Mesodermal cell (in vitro differentiated cells): Measurements from ENCODE around the gene PPP1R11.

Experiments used
- H3K27ac ChIP-seq: 2 replicates; pipeline ENCODE4 v1.7.0; 2013; ENCODE audit warnings: mild to moderate bottlenecking, low read depth, low read length, moderate library complexity; ENCODE audit not compliant: severe bottlenecking
- H3K36me3 ChIP-seq: 2 replicates; pipeline ENCODE4 v1.7.1; 2013; ENCODE audit warnings: mild to moderate bottlenecking, low read length, moderate library complexity; ENCODE audit not compliant: control insufficient read depth, insufficient read depth
- H3K4me1 ChIP-seq: one replicate; pipeline ENCODE4 v1.7.1; 2013; ENCODE audit warnings: mild to moderate bottlenecking, low read length; ENCODE audit not compliant: insufficient read depth, control insufficient read depth, poor library complexity, severe bottlenecking
- H3K4me3 ChIP-seq: 2 replicates; pipeline ENCODE4 v1.7.0; 2013; ENCODE audit warnings: low read length, control low read depth, mild to moderate bottlenecking; ENCODE audit not compliant: insufficient read depth, poor library complexity, severe bottlenecking; ENCODE audit errors: extremely low read depth
- H3K9me3 ChIP-seq: 2 replicates; pipeline ENCODE4 v1.7.1; 2013; ENCODE audit warnings: mild to moderate bottlenecking, low read length, moderate library complexity; ENCODE audit not compliant: control insufficient read depth
- WGBS, 2 experiments: methylation state at CpG; one replicate each; pipeline ENCODE4 v1.1.5; 2013; ENCODE audit warnings: missing lambda C conversion rate in 2 of 2; ENCODE audit not compliant: insufficient coverage in 2 of 2; 5-methylcytosine and 5-hydroxymethylcytosine counted together

PPP1R11 gene

DNA sequence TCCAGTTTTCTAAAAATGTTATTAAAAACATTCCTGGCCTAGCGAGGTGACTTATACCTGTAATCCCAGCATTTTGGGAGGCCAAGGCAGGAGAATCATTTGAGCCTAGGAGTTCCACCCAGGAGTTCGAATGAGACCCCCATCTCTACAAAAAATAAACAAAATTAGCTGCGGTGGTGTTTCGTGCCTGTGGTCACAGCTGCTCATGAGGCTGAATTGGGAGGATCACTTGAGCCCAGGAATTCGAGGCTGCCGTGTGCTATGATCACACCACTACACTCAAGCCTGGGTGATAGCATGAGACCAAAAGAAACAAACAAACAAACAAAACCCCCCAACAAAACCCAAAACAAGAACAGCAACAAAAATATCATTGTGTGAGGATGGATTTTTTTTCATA, 25.8 kb upstream of the PPP1R11 start:
- H3K36me3 ChIP-seq: no peaks in the 10 kb centered on the region
- H3K9me3 ChIP-seq: no peaks in the 10 kb centered on the region
- H3K4me1 ChIP-seq: no peaks in the 10 kb centered on the region
- no peak overlapping the region for H3K4me3 ChIP-seq
- H3K27ac ChIP-seq: no peak overlapping the region
- 87 to 95% methylated on average over 2 to 3 of the region's 6 CpGs for WGBS, 2 experiments

DNA sequence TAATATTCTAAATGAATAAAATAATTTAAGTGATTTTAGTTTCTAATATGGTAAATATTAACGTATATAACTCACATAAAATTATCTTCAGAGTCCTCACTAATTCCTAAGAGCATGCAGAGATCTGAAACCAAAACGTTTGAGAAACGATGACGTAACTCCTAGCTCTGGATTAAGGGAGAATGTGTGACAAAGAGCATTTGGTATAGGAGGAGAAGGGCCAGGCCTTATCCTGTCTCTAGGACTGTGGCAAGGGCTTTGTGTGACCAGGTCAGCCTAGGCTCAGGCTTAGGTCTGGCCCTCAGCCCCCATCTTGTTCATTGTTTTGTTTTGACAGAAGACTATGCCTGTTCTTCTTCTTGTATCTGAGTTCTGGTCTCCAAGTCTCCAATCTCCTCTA, 25.2 kb upstream of the PPP1R11 start:
- Histone ChIP-seq H3K4me1 (no peaks in the 10 kb centered on the region), H3K36me3 (no peaks in the 10 kb centered on the region), H3K9me3 (no peaks in the 10 kb centered on the region), H3K27ac (no peak overlapping the region), H3K4me3 (no peak overlapping the region)
- WGBS, 2 experiments: 76% methylated on average over 3 of the region's 4 CpGs; no CpG with 5 or more reads in 1 of the 2 experiments

DNA sequence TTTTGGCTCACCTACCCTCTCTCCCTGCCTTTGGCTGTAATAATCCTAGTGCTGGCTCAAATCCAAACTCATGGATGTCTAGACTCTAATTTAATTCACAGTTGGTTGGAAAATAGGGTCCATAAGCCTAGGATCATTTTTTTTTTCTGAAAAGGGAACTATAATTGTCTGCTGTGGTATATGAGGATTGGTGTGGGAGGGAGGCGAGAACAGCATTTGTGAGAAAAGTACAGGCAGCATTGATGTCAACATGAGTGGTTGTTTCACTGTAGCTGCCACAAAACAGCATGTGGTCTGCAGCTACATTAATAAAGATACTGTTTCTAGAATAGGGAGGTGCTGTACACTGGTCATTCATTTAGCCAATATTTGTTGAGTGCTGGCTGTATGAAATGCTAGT, 24.5 kb upstream of the PPP1R11 start:
- no peaks in the 10 kb centered on the region for H3K36me3 ChIP-seq
- 86% methylated on average over 1 of the region's 1 CpG; no CpG with 5 or more reads in 1 of the 2 experiments for WGBS, 2 experiments
- H3K9me3 ChIP-seq: no peaks in the 10 kb centered on the region
- no peak overlapping the region for H3K4me3 ChIP-seq
- H3K4me1 ChIP-seq: no peaks in the 10 kb centered on the region
- no peak overlapping the region for H3K27ac ChIP-seq

DNA sequence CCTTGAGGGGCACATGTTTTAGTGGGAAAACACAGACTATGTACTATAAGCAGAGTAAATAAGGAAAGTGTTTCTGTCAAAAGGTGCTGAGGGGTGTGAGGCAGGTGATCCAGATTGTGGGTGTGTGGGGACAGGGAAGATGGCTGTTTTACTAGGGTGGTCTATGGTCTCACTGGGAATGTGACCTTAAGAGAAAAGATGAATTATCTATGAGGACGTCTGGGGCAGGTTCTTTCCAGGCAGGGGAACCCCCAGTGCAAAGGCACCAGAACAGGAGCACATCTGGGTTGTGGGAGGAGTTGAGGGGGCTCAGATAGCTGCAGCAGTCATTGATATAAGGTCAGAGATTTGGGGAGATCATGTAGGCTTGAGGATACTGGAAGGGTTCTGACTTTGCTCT, 24.1 kb upstream of the PPP1R11 start:
- no peak overlapping the region for H3K27ac ChIP-seq
- no peaks in the 10 kb centered on the region for H3K9me3 ChIP-seq
- H3K4me3 ChIP-seq: no peak overlapping the region
- H3K4me1 ChIP-seq: no peaks in the 10 kb centered on the region
- no peaks in the 10 kb centered on the region for H3K36me3 ChIP-seq
- 44 to 60% methylated on average over 1 of the region's 1 CpG for WGBS, 2 experiments

DNA sequence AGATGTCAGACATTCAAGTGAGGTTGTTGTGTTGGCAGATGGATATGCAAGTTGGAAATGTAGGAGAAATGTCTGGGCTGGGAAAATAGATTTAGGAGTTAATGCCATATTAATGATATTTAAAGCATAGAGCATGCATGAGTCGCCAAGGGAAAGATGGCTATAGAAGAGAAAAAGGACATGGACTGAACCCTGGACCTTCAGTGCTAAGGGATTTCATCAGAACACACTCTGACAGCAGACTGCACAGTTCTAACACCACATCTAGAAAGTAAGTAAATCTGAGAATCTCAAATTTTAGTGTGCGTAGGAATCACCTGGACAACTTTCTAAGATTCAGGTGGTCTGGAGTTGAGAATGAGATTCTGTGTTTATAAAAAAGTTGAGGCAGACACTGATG, 23.3 kb upstream of the PPP1R11 start:
- H3K9me3 ChIP-seq: no peaks in the 10 kb centered on the region
- no peak overlapping the region for H3K27ac ChIP-seq
- no peaks in the 10 kb centered on the region for H3K4me1 ChIP-seq
- no peaks in the 10 kb centered on the region for H3K36me3 ChIP-seq
- H3K4me3 ChIP-seq: no peak overlapping the region
- 94 to 100% methylated on average over 2 of the region's 2 CpGs for WGBS, 2 experiments

DNA sequence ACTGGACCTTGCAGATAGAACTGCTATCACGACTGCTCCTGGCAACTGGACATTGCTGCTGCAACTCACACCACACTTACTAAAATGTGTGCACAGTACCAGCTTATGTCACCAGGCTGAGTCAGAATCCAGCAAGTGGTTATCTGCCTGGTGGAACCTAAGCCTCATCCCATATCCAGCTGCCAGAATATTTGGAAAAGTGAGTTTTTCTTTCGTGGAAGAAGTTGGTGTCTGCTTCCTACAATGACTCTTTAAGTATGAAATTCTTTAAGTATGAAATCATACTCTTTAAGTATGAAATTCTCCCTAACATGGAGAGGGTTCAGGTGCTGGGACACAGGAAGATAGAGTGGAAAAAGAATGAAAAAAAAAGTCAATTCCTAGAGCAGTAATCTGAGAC, 22.4 kb upstream of the PPP1R11 start:
- H3K4me1 ChIP-seq: no peaks in the 10 kb centered on the region
- no peaks in the 10 kb centered on the region for H3K36me3 ChIP-seq
- no peaks in the 10 kb centered on the region for H3K9me3 ChIP-seq
- H3K27ac ChIP-seq: no peak overlapping the region
- 89% methylated on average over 1 of the region's 2 CpGs; no CpG with 5 or more reads in 1 of the 2 experiments for WGBS, 2 experiments
- H3K4me3 ChIP-seq: no peak overlapping the region

DNA sequence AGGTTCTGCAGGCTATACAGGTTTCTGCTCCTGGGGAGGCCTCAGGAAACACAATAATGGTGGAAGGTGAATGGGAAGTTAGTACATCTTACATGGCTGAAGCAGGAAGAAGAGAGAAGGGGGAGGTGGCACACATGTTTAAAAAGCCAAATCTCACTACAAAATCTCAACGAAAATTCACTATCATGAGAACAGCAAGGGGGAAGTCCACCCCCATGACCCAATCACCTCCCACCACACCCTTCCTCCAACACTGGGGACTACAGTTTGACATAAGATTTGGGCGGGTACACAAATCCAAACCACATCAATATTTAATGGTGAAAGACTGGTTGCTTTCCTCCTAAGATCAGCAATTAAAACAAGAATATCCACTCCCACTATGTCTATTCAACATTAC, 19.8 kb upstream of the PPP1R11 start:
- no peak overlapping the region for H3K4me3 ChIP-seq
- 40% methylated on average over 1 of the region's 2 CpGs; no CpG with 5 or more reads in 1 of the 2 experiments for WGBS, 2 experiments
- no peak overlapping the region for H3K27ac ChIP-seq
- H3K9me3 ChIP-seq: no peaks in the 10 kb centered on the region
- H3K36me3 ChIP-seq: no peaks in the 10 kb centered on the region
- no peaks in the 10 kb centered on the region for H3K4me1 ChIP-seq

DNA sequence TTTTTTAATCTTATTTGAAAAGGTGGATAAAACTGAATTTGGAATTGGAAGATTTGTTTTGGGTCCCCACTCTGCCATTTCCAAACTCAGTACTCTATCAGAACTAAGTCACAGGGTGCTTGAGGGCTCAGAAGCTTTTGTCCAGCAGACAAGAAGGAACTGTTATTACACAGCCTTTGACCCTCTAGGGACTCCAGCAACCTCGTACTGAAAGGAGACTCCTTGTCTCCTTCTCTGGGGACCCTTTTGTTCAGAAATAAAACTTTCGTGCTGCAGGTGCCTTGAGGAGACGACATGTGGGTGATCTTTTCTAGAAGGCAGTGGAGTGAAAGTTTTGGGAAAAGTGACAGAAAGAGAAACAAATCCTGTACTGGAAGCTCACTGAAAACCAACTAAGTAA, 13.3 kb upstream of the PPP1R11 start:
- WGBS, 2 experiments: 75 to 86% methylated on average over 1 of the region's 3 CpGs

DNA sequence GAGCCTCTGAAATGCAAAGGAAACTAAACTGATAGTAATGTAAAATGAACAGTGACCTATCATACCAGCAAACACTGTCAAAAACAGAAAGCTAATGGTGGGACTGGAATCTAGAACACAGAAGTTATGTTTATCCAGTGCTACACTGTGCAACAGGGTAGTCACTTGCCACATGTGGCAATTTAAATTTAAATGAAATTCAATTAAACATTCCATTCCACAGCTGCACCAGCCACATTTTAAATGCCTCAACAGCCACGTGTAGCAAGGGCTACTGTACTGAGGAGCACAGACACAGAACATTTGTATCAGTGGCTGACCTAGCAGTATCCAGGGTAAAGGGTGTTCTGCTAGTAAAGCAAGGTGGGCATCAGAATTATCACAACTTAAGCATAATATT, 11.5 kb upstream of the PPP1R11 start:
- Histone ChIP-seq H3K4me1 (peaks cover 4% of the 10 kb centered on the region), H3K9me3 (no peaks in the 10 kb centered on the region), H3K36me3 (no peaks in the 10 kb centered on the region), H3K4me3 (no peak overlapping the region), H3K27ac (no peak overlapping the region)
- WGBS, 2 experiments: 67% methylated on average over 1 of the region's 1 CpG; no CpG with 5 or more reads in 1 of the 2 experiments

More for the DNA sequence above, 13.3 kb upstream of the PPP1R11 start:
- H3K4me3 ChIP-seq: no peak overlapping the region
- H3K36me3 ChIP-seq: no peaks in the 10 kb centered on the region
- H3K9me3 ChIP-seq: no peaks in the 10 kb centered on the region
- H3K27ac ChIP-seq: no peak overlapping the region
- H3K4me1 ChIP-seq: no peaks in the 10 kb centered on the region

DNA sequence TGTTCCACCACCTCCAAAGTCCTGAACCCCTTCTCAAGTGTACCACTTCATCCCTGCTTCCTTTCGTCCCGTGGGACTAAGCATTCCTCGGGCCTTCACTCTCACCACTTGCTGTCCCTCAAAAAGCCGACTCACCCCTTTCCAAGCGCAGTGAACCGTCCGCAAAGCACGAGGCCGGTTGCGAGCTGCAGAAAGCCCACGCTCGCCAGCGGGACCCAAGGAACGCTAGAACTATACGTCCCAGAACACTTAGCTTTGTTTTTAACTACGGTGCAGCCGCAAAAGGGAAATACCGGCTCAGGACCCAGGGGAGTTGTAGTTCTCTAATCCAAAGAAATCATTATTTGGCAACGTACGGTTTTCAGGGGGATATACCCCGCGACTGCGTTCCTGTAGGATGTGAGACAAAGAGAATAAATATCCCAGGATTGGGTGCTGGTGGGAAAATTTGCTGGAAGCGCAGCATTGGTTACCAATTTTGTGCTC, 6.3 kb upstream of the PPP1R11 start:
- Histone ChIP-seq H3K9me3 (no peaks in the 10 kb centered on the region), H3K4me1 (peaks cover 9% of the 10 kb centered on the region), H3K36me3 (peaks cover 12% of the 10 kb centered on the region), H3K27ac (peak overlapping the region; percentile 81), H3K4me3 (peak overlapping the region; percentile 96)
- WGBS, 2 experiments: 0% methylated on average over 19 to 20 of the region's 24 CpGs

DNA sequence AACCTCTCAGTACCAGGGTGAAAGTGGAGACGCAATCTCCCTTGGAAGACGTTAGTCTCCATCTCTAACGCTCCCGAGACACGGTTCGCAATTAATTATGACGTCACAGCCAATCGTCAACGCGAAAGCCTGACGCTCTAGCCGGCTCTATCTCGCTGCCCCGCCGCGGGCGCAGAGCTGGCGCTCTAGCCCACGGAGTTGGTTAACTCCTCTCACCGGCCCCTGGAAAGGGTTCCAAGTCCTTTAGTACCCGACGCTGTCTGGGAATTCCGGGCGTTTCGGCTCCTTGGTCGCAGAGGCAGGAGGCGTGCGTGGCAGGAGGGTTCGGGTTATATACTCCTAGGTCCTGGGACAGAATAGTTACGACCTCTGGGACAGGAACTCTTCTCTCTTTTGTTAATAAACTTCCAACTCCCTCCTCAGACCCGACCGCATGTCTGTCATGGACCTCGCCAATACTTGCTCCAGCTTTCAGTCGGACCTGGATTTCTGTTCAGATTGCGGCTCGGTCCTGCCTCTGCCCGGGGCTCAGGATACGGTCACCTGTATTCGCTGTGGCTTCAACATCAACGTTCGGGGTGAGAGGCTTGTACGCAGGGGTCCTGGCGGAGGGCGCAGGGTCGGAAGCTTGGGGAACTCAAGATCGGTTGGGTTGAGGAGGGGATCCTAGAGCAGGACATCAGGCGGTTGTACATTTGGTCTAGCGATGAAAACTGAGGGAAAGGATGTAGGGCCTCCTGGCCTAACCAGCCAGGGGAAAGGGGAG, 5.7 kb upstream of the PPP1R11 start, which contains the start of gene POLR1H:
TSS of gene POLR1H (plus strand) at position 174 of the 766 bp plus-strand sequence. CDS start at position 434, 260 bp downstream.
- H3K4me3 ChIP-seq: peak within 1 kb of the TSS; percentile 96
- 0 to 2% methylated on average over 40 to 43 of the region's 48 CpGs for WGBS, 2 experiments
- H3K9me3 ChIP-seq: no peaks in the 10 kb centered on the region
- peaks cover 15% of the 10 kb centered on the region for H3K4me1 ChIP-seq
- H3K36me3 ChIP-seq: peaks cover 12% of the 10 kb centered on the region
- peak within 1 kb of the TSS; percentile 81 for H3K27ac ChIP-seq
